Measurements from ENCODE around the gene SELENOP. TPM values are rescaled to one million over a fixed set of nuclear protein-coding genes. Genes with fewer than 3 reads are reported as not detected.
"Not testable (repeated sequence)": the region's sequence is repeated elsewhere in the genome, so short reads cannot be mapped to it uniquely, and the experiment has no call there.

Gene SELENOP
- total and polyA plus RNA-seq, 5 donors from 2014 or later = 0.62 to 0.99 TPM; not detected in 3

DNA sequence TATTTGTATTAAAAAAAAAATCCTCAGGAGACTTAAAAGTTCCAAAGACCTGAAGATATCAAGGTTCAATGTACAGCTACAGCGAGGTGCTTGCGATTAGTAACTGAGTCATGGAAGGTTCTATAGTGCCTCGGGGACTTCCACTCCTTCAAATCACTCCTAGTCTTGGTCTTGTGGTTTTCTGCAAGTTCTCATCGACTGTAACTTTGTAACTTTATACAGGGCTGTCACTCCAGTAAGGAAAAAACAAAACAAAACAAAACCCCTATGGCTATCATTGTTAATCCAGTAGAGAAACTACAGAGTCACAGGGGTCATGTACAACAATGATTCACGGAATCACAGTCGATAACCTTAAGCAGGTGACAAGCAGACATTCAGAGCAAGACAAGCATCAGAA, 39.8 kb upstream of the SELENOP start:
- Histone ChIP-seq H3K27ac (ENCODE audit: insufficient read depth, low read length, poor library complexity, severe bottlenecking) (no peak overlapping the region), H3K9me3 (ENCODE audit: control insufficient read depth in 2 of 2, low read length in 2 of 2) (no peaks in the 10 kb centered on the region), H3K36me3 (ENCODE audit: control insufficient read depth, insufficient read depth, low read length) (no peaks in the 10 kb centered on the region), H3K4me3 (ENCODE audit: low read depth, low read length) (no peak overlapping the region), H3K27me3 (ENCODE audit: control insufficient read depth, insufficient read depth, low read length) (no peaks in the 10 kb centered on the region), H3K4me1 (ENCODE audit: control insufficient read depth, insufficient read depth, low read length, poor library complexity, severe bottlenecking) (no peaks in the 10 kb centered on the region)
- H3K9me3 Mint-ChIP-seq = peaks cover 0 to 1% (median 0%) of the 10 kb centered on the region in 7 donors
- peaks cover 10% of the 10 kb centered on the region for H3K27me3 Mint-ChIP-seq
- DNase-seq = no peak
- ATAC-seq (ENCODE audit: low read depth in 2 of 2) = no peak
- no peak overlapping the region for H3K4me3 Mint-ChIP-seq
- no peaks in the 10 kb centered on the region for H3K36me3 Mint-ChIP-seq
- no peaks in the 10 kb centered on the region for H3K4me1 Mint-ChIP-seq
- H3K27ac Mint-ChIP-seq = no peak overlapping the region

DNA sequence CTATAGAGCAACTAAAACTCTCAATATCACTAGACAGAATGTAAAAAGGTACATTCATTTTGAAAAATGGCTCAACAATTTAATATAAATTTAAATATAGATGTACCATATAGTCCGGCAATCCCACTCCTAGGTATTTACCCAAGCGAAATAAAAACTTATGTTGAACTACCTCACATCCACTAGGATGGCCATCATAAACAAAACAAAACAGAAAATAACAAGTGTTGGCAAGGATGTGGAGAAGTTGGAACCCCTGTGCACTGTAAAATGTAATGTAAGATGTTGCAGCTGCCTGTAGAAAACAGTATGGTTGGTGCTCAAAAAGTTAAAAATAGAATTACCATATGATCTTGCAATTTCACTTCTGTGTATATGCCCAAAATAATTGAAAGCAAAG, 36.9 kb upstream of the SELENOP start:
- H3K4me3 ChIP-seq (ENCODE audit: low read depth, low read length) = no peak overlapping the region
- Mint-ChIP-seq H3K27me3 (peaks cover 14% of the 10 kb centered on the region), H3K4me1 (no peaks in the 10 kb centered on the region), H3K27ac (no peak overlapping the region), H3K9me3 (peaks cover 0 to 6% (median 0%) of the 10 kb centered on the region in 7 donors), H3K36me3 (no peaks in the 10 kb centered on the region), H3K4me3 (no peak overlapping the region)
- no peak for DNase-seq
- no peak overlapping the region for H3K27ac ChIP-seq (ENCODE audit: insufficient read depth, low read length, poor library complexity, severe bottlenecking)
- no peak for ATAC-seq (ENCODE audit: low read depth in 2 of 2)
- no peaks in the 10 kb centered on the region for H3K4me1 ChIP-seq (ENCODE audit: control insufficient read depth, insufficient read depth, low read length, poor library complexity, severe bottlenecking)
- H3K27me3 ChIP-seq (ENCODE audit: control insufficient read depth, insufficient read depth, low read length) = no peaks in the 10 kb centered on the region
- no peaks in the 10 kb centered on the region for H3K36me3 ChIP-seq (ENCODE audit: control insufficient read depth, insufficient read depth, low read length)
- H3K9me3 ChIP-seq (ENCODE audit: control insufficient read depth in 2 of 2, low read length in 2 of 2) = no peaks in the 10 kb centered on the region

GRCh38 chr5:42844408-42844807, 32.7 kb upstream of the SELENOP start:
- not testable (repeated sequence) for H3K9me3 Mint-ChIP-seq; DNase-seq; H3K4me3 Mint-ChIP-seq; H3K4me1 ChIP-seq (ENCODE audit: control insufficient read depth, insufficient read depth, low read length, poor library complexity, severe bottlenecking); H3K36me3 ChIP-seq (ENCODE audit: control insufficient read depth, insufficient read depth, low read length); H3K9me3 ChIP-seq (ENCODE audit: control insufficient read depth in 2 of 2, low read length in 2 of 2); H3K4me1 Mint-ChIP-seq; H3K27ac Mint-ChIP-seq; ATAC-seq (ENCODE audit: low read depth in 2 of 2); H3K36me3 Mint-ChIP-seq; H3K4me3 ChIP-seq (ENCODE audit: low read depth, low read length); H3K27ac ChIP-seq (ENCODE audit: insufficient read depth, low read length, poor library complexity, severe bottlenecking); H3K27me3 ChIP-seq (ENCODE audit: control insufficient read depth, insufficient read depth, low read length)
- peaks cover 26% of the 10 kb centered on the region for H3K27me3 Mint-ChIP-seq

GRCh38 chr5:42843675-42844292, 32.1 kb upstream of the SELENOP start:
- Mint-ChIP-seq H3K36me3 (no peaks in the 10 kb centered on the region), H3K27ac (no peak overlapping the region), H3K4me1 (no peaks in the 10 kb centered on the region), H3K4me3 (no peak overlapping the region), H3K9me3 (peaks cover 0 to 6% (median 0%) of the 10 kb centered on the region in 7 donors), H3K27me3 (peaks cover 25% of the 10 kb centered on the region)
- DNase-seq (no peak), ATAC-seq (ENCODE audit: low read depth in 2 of 2) (no peak)
- H3K9me3 ChIP-seq (ENCODE audit: control insufficient read depth in 2 of 2, low read length in 2 of 2) = no peaks in the 10 kb centered on the region
- H3K27me3 ChIP-seq (ENCODE audit: control insufficient read depth, insufficient read depth, low read length) = no peaks in the 10 kb centered on the region
- no peak overlapping the region for H3K4me3 ChIP-seq (ENCODE audit: low read depth, low read length)
- H3K36me3 ChIP-seq (ENCODE audit: control insufficient read depth, insufficient read depth, low read length) = no peaks in the 10 kb centered on the region
- no peak overlapping the region for H3K27ac ChIP-seq (ENCODE audit: insufficient read depth, low read length, poor library complexity, severe bottlenecking)
- no peaks in the 10 kb centered on the region for H3K4me1 ChIP-seq (ENCODE audit: control insufficient read depth, insufficient read depth, low read length, poor library complexity, severe bottlenecking)

GRCh38 chr5:42842921-42843641, 31.4 kb upstream of the SELENOP start:
- Mint-ChIP-seq H3K27ac (no peak overlapping the region), H3K27me3 (peaks cover 24% of the 10 kb centered on the region), H3K9me3 (peaks cover 0 to 6% (median 0%) of the 10 kb centered on the region in 7 donors), H3K36me3 (no peaks in the 10 kb centered on the region), H3K4me3 (no peak overlapping the region), H3K4me1 (no peaks in the 10 kb centered on the region)
- no peaks in the 10 kb centered on the region for H3K4me1 ChIP-seq (ENCODE audit: control insufficient read depth, insufficient read depth, low read length, poor library complexity, severe bottlenecking)
- no peak overlapping the region for H3K27ac ChIP-seq (ENCODE audit: insufficient read depth, low read length, poor library complexity, severe bottlenecking)
- ATAC-seq (ENCODE audit: low read depth in 2 of 2) (no peak), DNase-seq (no peak)
- H3K4me3 ChIP-seq (ENCODE audit: low read depth, low read length) = no peak overlapping the region
- no peaks in the 10 kb centered on the region for H3K9me3 ChIP-seq (ENCODE audit: control insufficient read depth in 2 of 2, low read length in 2 of 2)
- H3K27me3 ChIP-seq (ENCODE audit: control insufficient read depth, insufficient read depth, low read length) = no peaks in the 10 kb centered on the region
- no peaks in the 10 kb centered on the region for H3K36me3 ChIP-seq (ENCODE audit: control insufficient read depth, insufficient read depth, low read length)

DNA sequence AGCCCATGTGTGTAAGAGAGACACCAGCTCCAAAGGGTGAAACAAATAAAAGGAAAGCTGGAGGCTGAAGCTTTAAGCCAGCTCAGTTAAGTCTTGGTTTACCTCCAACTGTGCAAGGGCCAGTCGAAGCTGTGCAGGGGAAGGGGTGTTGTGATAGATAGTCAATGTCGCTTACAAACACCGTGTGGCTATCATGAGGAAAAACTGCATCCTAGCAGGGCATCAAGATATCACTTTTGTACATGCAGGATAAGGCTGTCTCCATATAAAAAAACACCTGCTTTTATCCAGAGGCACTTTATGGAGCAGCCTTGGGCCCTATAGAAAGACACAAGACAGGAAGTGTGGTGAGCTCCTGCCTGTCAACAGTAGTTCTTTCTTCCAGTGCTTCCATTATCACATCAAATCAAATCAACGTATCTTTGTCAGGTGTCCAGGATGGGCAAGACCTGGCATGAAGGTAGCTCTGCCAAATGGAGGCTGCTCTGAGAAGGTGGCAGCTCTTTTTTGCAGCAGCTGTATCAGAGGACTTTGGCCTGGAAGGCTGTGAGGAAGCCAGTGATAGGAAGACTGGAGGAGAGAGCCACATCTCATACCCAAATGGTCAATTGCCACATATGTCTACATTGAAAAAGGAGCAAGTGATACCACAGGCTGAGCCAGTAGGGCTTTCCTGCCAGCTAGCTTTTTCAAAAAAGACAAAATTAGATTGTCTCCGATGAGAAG, 29.3 kb upstream of the SELENOP start:
- Histone ChIP-seq H3K27me3 (ENCODE audit: control insufficient read depth, insufficient read depth, low read length) (no peaks in the 10 kb centered on the region), H3K9me3 (ENCODE audit: control insufficient read depth in 2 of 2, low read length in 2 of 2) (no peaks in the 10 kb centered on the region), H3K4me3 (ENCODE audit: low read depth, low read length) (no peak overlapping the region), H3K27ac (ENCODE audit: insufficient read depth, low read length, poor library complexity, severe bottlenecking) (no peak overlapping the region), H3K36me3 (ENCODE audit: control insufficient read depth, insufficient read depth, low read length) (no peaks in the 10 kb centered on the region), H3K4me1 (ENCODE audit: control insufficient read depth, insufficient read depth, low read length, poor library complexity, severe bottlenecking) (no peaks in the 10 kb centered on the region)
- Mint-ChIP-seq H3K4me1 (no peaks in the 10 kb centered on the region), H3K27me3 (peaks cover 21% of the 10 kb centered on the region), H3K36me3 (no peaks in the 10 kb centered on the region), H3K4me3 (peak overlapping the region in 1 of 4 donors; percentile 38), H3K27ac (no peak overlapping the region), H3K9me3 (peaks cover 0 to 6% (median 0%) of the 10 kb centered on the region in 7 donors)
- ATAC-seq (ENCODE audit: low read depth in 2 of 2) = no peak
- DNase-seq = no peak

DNA sequence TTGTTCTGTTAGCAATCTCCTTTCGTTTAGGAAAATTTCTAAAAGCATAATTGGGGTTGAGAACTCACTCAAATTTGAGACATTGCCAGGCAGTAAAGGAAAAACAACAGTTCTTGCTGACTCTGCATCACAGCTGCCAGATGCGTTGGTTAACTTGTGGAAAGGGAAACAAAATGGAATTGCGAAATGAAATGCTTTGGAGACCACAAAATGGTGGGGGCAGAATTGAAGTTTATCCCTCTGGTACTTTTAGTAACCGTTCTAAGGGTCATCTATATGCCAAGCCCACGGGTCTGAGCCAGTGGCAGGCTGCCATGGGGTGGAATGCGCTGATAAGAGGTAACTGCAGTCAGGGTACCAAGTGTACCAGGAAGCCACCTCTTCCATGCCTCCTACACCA, 28.6 kb upstream of the SELENOP start:
- Histone ChIP-seq H3K36me3 (ENCODE audit: control insufficient read depth, insufficient read depth, low read length) (no peaks in the 10 kb centered on the region), H3K4me3 (ENCODE audit: low read depth, low read length) (no peak overlapping the region), H3K4me1 (ENCODE audit: control insufficient read depth, insufficient read depth, low read length, poor library complexity, severe bottlenecking) (no peaks in the 10 kb centered on the region), H3K27me3 (ENCODE audit: control insufficient read depth, insufficient read depth, low read length) (no peaks in the 10 kb centered on the region), H3K9me3 (ENCODE audit: control insufficient read depth in 2 of 2, low read length in 2 of 2) (no peaks in the 10 kb centered on the region), H3K27ac (ENCODE audit: insufficient read depth, low read length, poor library complexity, severe bottlenecking) (no peak overlapping the region)
- Mint-ChIP-seq H3K36me3 (no peaks in the 10 kb centered on the region), H3K27ac (no peak overlapping the region), H3K27me3 (peaks cover 19% of the 10 kb centered on the region), H3K9me3 (peaks cover 0 to 6% (median 0%) of the 10 kb centered on the region in 7 donors), H3K4me1 (no peaks in the 10 kb centered on the region), H3K4me3 (no peak overlapping the region)
- DNase-seq (no peak), ATAC-seq (ENCODE audit: low read depth in 2 of 2) (no peak)
